GM19438 (cell line): Measurements from ENCODE around the gene PLXNA2.

Experiments used
- ATAC-seq: cut with Tn5 transposase; IDR thresholded peaks from one replicate; pipeline ENCODE4 v1.9.1; 2021; ENCODE audit warnings: low read depth; ENCODE audit not compliant: unreplicated experiment

The PLXNA2 gene

DNA sequence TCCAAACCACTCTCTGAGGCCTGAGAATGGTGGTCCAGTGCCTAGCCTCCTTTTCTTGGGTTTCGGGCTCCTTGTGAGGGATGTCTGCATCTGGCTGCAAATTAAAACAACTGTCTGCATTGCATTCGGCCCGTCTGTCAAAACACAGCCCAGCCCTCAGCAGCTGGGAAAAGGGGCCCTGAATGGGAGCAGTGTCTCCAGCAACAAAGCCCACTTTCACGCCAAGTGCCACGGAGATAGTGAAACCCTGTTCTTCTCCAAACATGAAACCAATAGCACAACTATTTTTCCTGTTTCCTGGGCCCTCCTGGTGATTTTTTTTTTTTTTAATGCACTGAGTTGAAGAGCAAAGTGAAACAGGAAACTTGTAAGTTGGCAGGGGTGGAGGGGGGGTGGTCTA lies 138.4 kb downstream of the PLXNA2 start:
- no peak for ATAC-seq

DNA sequence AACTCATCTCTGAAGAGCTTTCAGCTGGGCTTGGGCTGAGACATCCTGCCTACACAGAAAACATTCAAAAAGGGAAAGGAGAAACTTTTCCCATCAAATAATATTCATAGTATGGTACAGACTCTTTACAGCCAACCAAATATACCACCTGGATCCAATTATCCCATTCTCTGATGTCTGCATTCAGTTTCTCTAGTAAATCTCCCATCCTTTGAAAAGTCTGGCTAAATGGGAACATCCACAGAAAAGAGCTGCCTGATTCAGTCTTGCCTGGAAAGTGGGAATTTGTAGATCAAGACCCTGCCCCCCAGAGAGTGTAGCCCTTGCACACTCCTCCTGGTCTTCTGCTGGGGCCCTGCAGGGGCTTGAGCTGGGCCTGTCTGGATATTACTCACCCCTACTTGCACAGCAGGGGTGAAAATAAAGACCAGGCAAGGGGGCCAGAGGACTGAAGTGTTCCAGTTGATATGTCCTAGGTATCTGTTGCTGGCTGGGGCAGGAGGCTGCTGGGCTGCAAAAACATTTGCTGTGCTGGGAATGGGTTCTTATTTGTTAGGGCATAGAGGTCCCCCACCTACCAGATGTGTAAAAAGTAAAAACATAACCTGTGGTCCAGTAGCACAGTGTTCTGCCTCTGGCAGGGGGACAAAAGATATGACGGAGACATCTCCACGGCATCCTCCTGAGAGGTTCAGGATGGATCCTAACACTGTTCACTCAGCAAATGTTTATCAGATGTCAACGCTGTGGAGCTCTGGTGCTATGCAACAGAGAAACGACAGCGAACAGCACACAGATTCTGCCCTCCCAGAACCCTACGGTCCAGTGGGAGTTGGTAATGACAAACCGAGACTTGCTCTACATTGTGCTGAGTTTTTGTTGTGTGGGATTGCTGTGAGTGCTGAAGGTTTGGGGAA lies 140.3 kb downstream of the PLXNA2 start:
- no peak for ATAC-seq

DNA sequence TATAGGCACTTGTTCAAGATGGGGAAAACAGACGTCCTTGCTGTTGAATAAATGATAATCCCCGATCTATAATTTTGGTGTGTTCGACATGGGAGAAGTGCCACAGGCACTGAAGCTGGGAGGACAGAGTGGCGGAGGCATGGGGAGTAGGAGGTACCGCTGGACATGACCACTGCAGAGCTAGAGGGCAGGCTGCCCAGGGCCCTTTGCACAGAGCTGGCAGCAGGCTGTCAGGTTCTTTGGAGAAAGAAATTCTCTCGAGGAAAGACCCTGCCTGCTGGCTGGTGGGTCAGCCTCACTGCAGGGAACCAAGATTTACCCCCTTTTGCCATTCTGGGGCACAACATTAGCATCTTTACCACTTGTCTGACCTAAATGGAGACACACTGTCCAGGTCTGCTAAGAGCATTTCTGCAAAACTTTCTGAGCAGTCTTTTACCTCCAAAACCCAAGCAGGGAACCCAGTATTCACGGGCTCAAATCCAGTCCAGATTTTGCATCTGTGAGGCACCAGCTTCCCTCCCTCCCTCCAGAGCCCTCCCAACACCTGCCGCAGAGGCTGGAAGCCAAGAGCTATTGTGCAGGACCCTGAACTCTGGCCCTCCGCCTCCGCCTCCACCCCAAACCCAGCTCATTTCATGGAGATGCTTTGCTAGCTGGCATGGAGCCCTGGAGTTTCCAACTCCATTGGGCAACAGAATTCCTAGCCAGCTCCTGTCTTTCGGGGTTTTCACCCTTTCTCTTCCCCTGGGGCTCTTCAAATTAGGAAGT lies 142.3 kb downstream of the PLXNA2 start:
- ATAC-seq: no peak

DNA sequence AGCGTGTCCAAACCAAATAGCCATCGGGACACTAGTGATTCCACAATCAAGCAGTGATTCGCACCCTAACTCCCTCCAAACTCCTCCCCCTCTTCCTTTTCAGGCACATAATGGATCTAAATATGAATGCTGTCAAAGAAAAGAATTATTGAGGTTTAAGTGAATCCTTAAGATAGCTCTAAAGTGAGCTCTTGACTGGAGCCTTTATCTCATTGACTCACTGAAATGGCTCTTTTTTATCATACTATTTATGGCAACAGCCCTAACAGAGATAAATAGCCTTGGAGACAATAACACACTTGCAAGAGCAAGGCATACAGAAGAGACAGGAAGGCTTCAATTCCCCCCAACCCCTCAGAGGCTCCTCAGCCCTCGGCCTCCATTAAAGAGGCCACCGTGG lies 143.3 kb downstream of the PLXNA2 start:
- no peak for ATAC-seq

DNA sequence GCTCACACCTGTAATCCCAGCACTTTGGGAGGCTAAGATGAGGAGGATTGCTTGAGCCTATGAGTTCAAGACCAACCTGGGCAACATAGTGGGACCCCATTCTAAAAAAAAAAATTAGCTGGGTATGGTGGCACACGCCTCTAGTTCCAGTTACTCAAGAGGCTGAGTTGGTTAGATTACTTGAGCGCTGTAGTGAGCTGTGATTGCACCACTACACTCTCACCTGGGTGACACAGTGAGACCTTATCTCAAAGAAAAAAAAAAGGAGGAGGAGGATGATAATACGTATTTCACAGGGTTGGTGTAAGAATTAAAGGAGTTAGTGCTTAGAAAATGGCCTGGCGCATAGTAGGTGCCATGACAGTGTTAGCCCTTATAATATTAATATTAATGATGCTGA lies 144.1 kb downstream of the PLXNA2 start:
- no peak for ATAC-seq

DNA sequence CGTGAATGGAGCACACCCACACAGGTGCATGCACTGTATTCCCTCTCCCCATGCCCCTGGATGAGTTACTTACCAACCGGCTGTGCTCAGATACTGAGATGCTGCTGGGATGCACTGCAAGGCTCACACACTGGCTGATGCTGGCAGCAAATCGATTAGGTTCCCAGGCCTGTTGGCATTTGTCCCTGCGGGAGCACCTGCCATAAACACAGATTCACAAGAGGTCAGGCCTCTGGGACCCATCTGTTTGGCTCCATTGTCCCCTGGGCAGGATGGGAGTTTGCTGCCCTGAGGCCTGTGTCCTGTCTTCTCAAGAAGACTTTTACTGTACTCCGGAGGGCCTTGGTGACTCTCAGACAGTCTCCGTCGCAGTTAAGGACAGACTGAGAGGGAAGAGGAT lies 145.4 kb downstream of the PLXNA2 start:
- ATAC-seq: no peak

DNA sequence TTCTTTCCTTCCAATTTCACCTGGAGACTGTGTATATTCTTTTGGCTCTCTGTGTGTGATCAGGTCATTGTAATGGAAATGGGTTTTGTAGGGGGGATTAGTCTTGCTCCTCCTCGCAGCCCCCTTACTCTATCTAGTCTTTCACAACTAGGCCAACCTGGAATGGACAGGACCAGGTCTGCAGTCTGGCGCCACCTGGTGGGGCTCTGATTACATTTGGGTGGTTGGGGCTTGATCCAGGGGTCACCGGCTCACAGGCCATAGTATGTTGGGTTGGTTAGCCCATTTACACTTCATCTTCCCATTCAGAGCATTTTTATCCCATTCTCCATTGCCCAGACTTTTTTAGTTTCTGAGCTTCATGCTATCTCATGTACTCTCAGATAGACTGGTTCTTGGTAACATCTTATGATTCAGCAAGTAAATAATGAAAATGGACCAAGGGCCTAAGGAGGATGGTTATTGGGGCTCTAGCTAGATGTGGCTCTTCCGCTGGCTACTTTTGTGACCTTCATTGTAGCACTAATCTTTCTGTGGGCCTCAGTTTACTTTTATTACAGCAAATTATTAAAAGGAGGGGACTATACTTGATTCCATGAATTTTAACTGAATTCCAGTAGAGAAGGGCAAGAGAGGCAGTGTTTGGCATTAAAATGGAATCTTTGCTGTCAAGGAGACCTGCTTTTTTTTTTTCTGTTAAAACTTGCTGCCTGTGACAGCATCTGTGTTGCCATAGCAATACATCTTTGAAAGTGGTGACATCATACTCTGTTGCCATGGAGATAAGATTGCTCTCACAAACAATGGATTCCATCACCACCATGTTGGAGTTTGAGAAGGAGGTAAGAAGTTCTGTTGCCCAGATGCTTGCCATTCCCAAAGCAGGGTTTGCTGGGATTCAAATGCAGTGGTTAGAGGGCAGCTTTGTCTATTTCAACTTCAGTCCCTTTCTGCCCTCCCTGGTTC lies 150.1 kb downstream of the PLXNA2 start:
- no peak for ATAC-seq

DNA sequence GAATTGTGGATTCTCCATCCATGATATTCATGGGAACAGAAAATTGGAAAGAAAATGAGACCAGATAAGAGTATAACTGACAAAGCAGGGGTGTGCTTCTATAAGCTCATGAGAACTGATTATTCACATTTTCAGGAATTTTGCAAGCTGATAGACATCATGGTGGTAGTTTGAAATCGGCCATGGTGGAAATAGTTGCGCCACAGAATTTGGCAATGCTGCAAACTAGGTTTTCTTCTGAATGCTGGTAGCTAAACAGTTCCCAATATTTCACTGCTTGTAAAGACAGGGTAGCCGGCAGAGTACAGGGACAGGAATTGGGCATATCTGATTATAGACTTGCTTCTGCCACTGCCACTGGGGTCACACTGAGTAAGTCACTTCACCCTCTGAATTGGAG lies 151.1 kb downstream of the PLXNA2 start:
- no peak for ATAC-seq

DNA sequence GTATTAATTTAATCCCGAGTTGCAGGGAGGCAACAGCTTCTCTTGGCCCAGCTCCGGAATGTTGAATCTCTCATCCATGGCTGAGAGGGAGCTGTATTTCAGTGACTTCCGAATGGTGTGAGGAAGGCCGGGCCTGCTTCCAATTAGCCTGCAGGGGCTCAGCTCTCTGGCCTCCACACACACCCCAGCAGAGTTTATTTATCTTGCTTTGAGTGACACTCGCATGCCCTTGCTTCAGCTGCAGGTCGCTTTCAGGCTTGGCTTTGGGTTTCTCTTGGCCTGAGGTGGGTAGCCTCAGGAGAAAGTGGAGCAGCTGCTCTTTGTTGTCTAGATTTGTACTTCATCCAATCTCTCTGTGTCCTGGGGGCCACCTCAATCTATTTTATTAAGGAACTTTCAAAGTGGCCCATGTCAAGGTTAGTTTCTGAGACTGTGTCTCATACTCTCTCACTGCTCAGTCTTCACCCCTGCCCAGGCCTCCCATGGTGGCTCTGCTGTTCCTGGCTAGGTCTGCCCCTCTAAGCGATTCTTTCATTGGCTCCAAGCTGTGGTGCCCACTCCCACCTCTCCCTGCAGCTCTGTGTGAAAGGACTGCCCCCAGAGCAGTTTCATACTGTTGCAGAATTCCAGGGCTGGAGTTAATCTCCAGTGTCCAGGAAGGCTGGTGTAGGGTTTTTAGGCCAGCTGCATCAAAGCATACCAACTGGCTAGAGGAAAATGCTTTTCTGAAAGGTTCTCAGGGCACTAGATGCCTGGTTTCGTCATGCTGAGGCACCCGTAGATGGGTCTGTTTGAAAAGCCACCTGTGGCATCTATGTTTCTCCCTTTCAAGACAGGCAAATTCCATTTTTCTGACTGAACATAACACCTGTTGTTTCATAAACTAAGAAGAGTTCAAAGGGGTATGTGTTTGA lies 153.5 kb downstream of the PLXNA2 start:
- ATAC-seq: no peak

DNA sequence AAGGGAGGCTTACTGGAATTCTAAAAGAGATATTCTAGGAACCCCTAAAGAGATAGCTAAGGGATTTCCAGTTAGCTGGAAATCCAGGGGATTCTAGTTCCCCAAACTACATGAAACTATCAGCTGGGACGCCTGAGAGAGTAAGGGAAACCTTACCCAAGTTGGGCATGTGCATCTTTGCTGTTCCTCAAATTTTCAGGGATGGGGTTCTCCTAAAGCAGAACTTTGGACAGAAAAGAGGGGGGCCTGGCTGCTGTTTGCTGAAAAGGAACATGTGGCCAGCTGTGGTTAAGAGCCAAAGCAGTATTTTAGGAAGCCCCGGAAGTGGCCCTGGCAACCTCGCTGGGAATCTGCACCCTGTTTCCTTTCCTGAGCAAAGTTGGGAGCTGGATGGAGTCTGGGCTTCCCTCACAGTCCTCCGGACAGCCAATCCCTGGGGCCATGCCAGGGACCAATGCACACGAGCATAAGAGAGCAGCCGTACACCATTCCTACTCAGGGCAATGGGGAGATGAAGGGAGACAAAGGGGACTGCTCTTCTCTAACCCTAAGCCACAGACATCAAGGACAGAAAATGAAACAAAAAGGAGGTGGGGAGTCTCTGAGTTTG lies 154.3 kb downstream of the PLXNA2 start:
- no peak for ATAC-seq

DNA sequence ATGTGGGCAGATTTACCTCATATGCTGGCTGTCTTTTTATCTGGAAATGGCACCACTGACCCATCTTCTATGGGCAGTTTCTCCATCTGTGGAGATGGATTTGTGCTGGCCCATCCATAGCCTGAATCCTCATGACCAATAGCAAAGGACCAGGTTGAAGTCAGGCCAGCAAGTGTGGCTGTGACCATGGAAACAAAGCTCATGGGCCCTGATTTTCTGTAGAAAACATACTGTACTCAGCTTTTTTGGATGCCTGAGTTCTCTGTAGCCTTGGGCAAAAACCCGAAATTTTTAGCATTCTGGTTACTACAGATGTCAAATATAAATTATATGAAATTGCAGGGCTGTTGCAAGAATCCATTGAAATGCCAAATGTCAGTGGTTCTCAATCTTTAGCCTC lies 155.0 kb downstream of the PLXNA2 start:
- ATAC-seq: no peak

DNA sequence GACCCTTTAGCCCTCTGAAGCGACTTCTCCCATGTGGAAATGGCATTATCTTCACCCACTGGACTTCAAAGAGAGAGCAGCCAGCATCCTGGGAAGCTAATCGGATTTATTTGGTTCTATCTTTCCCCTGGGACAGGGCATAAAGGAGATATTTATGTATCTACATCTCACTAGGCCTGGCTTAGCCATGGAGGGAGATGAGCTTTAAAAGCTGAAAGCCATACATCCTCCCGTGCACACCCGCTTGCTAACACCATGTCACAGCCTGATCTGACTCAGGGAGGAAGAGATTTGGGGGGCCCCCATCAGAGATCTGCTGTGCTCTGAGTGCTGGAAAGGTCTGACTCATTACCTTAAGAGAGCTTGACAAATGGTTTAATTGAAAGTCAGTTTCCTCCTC lies 155.9 kb downstream of the PLXNA2 start:
- no peak for ATAC-seq

DNA sequence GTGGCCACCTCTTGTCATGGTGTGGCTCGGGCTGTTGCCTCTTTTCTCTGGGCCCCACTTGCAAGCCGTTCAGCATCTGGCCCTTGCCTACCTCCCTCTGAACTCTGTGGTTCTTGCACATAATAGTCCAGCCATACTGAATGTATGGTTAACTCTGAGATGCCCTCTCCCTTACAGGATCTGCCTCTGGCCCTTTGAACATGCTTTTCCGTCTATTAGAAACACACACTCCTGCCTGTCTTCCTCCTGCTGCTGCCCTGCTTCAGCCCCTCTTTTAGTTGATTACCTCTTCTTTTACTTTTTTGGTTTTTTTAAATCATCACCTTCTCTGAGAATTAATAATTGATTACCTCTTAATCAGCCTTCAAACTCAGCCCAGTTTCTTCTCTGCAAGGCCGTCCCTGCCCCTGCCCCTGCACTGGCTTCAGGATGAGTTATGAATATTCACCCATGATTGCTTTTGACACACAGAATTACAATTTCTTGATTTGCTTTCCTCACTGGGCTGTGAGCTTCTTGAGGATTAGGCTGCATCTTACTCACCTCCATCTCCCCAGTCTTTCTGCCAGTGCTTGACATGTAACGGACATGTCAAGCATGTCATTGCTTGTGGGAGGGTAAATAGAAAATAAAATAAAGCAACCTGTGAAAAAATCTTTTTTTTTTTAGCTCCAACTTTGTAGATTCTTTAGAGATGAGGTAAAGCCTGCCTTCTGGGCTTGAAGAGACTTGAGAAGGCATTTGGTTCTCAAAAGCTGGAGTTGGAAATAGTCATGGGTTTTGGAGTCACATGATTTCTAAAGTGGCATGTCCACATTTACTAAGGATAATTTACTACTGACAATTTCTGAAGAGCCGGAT lies 158.3 kb downstream of the PLXNA2 start:
- no peak for ATAC-seq

DNA sequence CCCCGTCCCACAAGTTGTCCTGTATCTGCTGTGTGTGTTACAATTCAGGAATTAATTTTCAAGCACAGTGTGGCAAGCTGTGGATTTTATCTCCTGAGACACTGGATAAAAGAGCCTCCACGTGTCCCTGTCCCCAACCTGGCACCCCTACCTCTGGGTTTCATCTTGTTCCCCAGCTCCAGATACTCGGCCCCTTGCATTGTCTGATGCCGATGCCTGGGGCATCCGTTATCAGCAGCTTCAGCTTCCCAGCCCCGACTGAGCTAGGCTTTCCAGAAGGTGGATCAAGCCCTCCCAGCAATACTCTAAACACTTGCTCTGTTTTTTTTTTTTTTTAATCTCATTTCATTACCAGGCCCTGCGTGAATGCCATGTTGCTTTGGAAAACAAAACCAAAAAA lies 159.4 kb downstream of the PLXNA2 start:
- no peak for ATAC-seq

DNA sequence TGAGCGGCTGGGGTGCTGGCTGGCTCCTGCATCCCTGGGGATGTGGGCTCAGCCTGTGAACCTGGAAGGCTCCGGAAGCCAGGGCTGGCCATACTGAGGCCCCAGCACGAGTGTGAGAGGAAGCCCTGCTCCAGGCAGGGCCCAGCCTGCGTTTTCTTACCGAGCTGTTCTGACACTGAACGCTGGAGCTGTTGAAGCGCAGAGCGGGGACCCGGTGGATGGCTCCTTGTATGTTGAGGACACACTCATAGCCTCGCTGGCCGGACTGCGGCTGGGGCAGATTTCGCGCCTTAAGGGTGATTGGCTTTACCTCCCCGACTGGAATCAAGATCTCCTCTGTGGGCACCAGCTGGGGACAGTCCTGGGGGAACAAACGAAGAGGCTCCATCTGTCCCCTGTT lies 160.0 kb downstream of the PLXNA2 start:
- no peak for ATAC-seq

DNA sequence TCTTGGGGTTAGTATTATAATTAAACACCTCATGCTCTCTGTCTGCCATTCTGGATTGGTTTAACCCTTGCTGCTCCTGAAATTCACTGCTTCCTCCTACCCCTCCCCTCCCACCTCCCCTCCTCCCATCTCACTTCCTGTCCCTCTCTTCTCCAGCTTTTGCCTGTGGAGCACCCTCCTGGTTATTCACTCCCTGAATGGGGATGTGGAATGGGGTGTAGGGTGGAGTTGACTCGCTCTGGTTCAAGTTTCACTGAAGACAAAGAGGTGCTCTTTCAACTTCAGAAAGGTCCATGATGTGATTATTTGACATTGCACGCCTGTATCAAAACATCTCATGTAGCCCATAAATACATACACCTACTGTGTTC lies 160.5 kb downstream of the PLXNA2 start:
- ATAC-seq: no peak

DNA sequence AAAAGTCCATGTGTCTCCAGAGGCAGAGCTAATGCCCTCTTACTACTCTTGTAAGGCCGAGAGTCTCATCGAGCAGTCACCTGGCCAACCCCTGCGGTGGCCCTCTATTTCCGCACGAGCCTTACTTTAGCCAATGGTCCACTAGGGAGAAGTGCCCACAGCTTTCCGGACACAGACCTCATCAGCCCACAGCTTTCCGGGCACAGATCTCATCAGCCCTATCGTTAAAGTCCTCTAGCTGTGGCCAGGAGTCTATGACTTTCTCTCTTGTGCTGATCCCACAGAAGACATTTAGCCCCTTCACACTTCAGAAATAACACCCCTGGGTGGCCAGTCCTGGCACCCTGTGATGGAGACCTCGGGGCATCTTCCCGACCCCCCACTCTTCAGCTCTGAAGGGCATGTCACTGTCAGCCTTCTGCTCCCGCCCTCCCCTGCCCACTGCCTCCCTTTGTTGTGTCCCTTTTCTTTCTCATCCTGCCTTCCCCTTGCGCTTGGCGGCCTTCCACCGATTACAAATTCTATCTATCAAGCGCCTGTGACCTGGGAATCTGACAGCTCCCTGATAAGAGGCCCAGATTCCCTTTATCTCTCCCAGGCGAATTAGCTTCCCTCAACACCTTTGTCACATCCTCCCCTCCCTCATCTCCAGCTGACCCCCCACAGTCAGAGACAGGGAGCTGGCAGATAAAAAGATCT lies 161.0 kb downstream of the PLXNA2 start:
- no peak for ATAC-seq

DNA sequence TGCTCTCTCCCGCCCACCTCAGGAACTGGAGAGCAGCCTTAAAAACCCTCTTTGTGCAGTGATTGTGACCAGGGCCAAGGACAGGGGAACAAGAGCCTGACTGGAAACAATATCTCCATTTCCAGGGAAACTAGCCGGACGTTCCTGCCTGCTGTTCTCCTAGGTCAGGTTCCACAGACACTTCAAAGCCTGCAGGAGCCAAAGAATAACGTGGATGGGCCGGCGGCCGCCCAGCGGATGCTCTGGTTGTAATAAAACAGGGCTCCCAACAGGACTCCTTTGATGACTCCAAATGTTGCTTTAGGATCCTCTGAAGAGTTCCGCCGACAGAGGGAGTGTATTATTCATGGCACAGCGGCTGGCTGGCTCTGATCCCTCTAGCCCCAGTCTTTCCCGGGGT lies 162.2 kb downstream of the PLXNA2 start:
- ATAC-seq: no peak
